Measurements from ENCODE around the gene RAD50. TPM values are rescaled to one million over a fixed set of nuclear protein-coding genes. Genes with fewer than 3 reads are reported as not detected.
A peak's percentile ranks its signal among the peaks of the same experiment; 100 is the strongest.

The RAD50 gene
- total RNA-seq, 1 donor from 2014 or later: 55.8 TPM

DNA sequence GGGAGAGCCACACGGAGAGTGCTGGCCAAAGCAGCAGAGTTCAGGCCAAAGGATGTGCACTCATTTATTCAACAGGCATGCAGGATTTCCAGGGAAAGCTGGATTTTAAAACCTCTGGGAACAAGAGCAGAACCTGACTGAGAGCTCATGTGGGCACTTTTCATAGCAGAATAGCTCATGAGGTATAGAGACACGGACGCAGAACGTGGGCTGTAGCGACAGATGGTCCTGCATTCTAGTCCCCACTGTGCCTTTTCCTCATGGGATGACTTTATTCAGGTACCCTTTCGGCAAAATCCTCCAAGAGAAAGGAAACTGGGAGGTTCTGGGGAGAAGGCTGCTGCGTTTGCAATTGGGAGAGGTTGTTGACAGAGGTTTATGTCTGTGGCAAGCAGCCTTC lies 122.4 kb downstream of the RAD50 start:
- Mint-ChIP-seq H3K27ac (no peak overlapping the region), H3K4me3 (ENCODE audit: low read depth) (no peak overlapping the region), H3K27me3 (ENCODE audit: low read depth) (no peaks in the 10 kb centered on the region), H3K36me3 (ENCODE audit: low read depth) (peaks cover 27% of the 10 kb centered on the region), H3K4me1 (ENCODE audit: low read depth) (peaks cover 28% of the 10 kb centered on the region), H3K9me3 (no peaks in the 10 kb centered on the region)
- intact Hi-C loops (cut with micrococcal nuclease): no loop called here
- DNase-seq (ENCODE audit: low spot score): no peak

DNA sequence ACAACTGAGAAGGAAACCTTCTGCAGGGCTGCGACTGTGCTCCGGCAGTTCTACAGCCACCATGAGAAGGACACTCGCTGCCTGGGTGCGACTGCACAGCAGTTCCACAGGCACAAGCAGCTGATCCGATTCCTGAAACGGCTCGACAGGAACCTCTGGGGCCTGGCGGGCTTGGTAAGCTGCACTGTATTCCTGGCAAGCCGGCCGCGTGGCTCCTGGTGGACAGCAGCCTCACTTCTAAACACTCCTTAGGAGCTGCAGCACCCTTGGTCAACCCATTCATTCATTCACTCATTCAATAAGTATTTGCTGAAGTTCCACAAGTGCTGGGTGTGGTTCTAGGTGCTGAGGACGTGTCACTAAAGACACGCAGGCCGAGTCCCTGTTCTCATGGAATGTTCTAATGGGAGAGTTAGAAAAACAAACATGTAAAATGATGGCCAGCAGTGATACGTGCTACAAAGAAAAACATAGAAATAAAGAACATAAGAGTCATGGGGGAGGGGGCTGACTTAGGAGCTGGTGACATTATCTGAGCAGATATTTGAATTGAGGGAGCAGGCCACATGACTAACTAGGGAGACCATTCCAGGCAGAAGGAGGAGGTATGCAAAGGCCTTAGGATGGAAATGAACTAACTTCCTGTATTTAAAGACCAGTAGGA lies 123.1 kb downstream of the RAD50 start:
- Mint-ChIP-seq H3K27ac (no peak overlapping the region), H3K4me1 (ENCODE audit: low read depth) (peaks cover 28% of the 10 kb centered on the region), H3K36me3 (ENCODE audit: low read depth) (peaks cover 27% of the 10 kb centered on the region), H3K4me3 (ENCODE audit: low read depth) (no peak overlapping the region), H3K27me3 (ENCODE audit: low read depth) (no peaks in the 10 kb centered on the region), H3K9me3 (no peaks in the 10 kb centered on the region)
- no peak for DNase-seq (ENCODE audit: low spot score)
- intact Hi-C loops (cut with micrococcal nuclease): no loop called here

DNA sequence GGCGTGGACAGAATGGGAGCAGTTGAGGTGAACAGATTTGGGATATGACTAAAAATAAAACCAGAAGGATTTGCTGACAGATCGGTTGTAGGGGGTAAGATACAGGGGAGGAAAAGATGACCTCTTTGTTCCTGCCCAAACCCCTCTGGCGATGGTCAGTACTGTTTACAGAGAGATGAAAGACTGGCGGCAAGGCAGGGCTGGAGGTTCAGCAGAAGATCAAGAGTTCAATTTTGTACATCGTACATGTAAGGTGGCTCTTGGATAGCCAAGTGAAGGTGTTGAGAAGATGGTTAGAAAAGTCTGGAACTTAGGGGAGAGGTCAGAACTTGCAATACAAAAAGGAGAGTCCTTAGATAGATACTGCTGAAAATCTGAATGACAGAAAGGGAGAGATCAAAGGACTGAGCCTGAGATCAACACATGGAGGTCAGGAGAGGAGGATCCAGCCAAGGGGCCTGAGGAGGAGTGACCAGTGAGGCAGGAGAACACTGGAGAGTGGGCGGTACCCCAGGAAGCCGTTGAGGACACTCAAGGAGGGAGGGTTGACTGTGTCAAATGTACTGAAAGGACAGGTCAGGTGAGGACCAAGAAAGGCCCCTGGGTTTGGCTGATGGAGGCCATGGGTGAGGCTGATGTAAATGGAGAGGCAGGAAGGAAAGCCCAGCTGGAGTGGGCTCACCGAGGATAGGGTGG lies 124.2 kb downstream of the RAD50 start:
- Mint-ChIP-seq H3K27me3 (ENCODE audit: low read depth) (no peaks in the 10 kb centered on the region), H3K36me3 (ENCODE audit: low read depth) (peaks cover 24% of the 10 kb centered on the region), H3K4me3 (ENCODE audit: low read depth) (no peak overlapping the region), H3K9me3 (no peaks in the 10 kb centered on the region), H3K27ac (peak overlapping the region; percentile 16), H3K4me1 (ENCODE audit: low read depth) (peaks cover 24% of the 10 kb centered on the region)
- no peak for DNase-seq (ENCODE audit: low spot score)
- intact Hi-C loops (cut with micrococcal nuclease): no loop called here

- intact Hi-C loops (cut with micrococcal nuclease): no loop called here
- H3K36me3 Mint-ChIP-seq (ENCODE audit: low read depth): peaks cover 23% of the 10 kb centered on the region
- H3K27ac Mint-ChIP-seq: no peak overlapping the region
- H3K9me3 Mint-ChIP-seq: no peaks in the 10 kb centered on the region
- H3K27me3 Mint-ChIP-seq (ENCODE audit: low read depth): no peaks in the 10 kb centered on the region
- H3K4me1 Mint-ChIP-seq (ENCODE audit: low read depth): peaks cover 21% of the 10 kb centered on the region
- DNase-seq (ENCODE audit: low spot score): no peak
- H3K4me3 Mint-ChIP-seq (ENCODE audit: low read depth): no peak overlapping the region
Observed at GRCh38 chr5:132681476-132681831, 124.7 kb downstream of the RAD50 start.

GRCh38 chr5:132681983-132682382 lies 125.2 kb downstream of the RAD50 start:
- no peaks in the 10 kb centered on the region for H3K27me3 Mint-ChIP-seq (ENCODE audit: low read depth)
- no peak overlapping the region for H3K27ac Mint-ChIP-seq
- H3K36me3 Mint-ChIP-seq (ENCODE audit: low read depth): peaks cover 22% of the 10 kb centered on the region
- H3K4me1 Mint-ChIP-seq (ENCODE audit: low read depth): peaks cover 17% of the 10 kb centered on the region
- H3K4me3 Mint-ChIP-seq (ENCODE audit: low read depth): no peak overlapping the region
- DNase-seq (ENCODE audit: low spot score): no peak
- intact Hi-C loops (cut with micrococcal nuclease): no loop called here
- no peaks in the 10 kb centered on the region for H3K9me3 Mint-ChIP-seq

DNA sequence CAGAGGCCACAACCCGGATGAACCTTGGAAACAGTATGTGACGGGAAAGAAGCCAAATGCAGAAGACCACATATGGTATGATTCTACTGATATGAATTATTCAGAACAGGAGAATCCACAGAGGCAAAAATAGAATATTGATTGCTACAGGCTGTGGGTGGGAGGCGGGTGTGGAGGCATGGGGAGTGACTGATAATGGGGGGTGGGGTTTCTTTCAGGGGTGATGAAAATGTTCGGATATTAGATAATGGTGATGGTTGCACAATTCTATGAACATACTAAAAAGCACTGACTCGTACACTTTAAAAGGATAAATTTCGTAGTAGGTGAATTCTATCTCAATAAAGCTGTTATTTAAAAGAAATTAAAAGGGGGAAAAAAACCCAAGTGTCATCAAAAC lies 127.7 kb downstream of the RAD50 start:
- H3K4me1 Mint-ChIP-seq (ENCODE audit: low read depth): peaks cover 35% of the 10 kb centered on the region
- intact Hi-C loops (cut with micrococcal nuclease): no loop called here

DNA sequence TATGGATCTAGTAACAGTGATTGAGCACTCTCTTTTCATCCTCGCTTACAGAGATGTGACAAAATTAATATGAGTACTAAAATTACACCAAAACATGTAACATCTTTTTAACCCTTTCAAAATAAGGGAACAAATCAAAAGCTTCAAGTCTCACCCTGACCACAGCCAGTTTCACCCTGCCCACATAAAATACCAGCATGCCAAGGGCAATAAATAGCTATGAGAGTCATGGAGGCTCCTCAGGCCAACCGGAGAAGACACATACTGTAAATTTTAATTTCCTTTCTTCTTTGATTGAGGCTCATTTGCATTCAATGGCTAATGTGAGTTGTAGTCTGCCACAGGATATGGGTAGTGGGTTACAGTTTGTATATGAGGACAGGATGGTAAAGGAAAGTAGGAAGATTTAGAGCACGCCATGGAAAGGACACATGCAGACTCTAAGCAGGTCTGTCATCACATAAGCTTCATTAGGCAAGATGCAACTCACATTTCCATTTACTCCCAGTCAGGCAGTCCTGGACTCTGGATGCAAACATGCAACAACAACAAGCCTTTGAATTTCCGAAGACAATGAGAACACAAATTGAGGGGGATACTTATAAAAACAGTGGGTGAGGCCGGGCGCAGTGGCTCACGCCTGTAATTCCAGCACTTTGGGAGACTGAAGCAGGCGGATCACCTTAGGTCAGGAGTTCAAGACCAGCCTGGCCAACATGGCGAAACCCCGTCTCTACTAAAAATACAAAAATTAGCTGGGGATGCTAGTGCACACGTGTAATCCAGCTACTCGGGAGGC lies 128.3 kb downstream of the RAD50 start:
- H3K27ac Mint-ChIP-seq: no peak overlapping the region
- H3K4me1 Mint-ChIP-seq (ENCODE audit: low read depth): peaks cover 38% of the 10 kb centered on the region
- intact Hi-C loops (cut with micrococcal nuclease): no loop called here
- peaks cover 1% of the 10 kb centered on the region for H3K27me3 Mint-ChIP-seq (ENCODE audit: low read depth)
- no peak for DNase-seq (ENCODE audit: low spot score)
- no peaks in the 10 kb centered on the region for H3K9me3 Mint-ChIP-seq
- H3K36me3 Mint-ChIP-seq (ENCODE audit: low read depth): peaks cover 33% of the 10 kb centered on the region
- H3K4me3 Mint-ChIP-seq (ENCODE audit: low read depth): no peak overlapping the region

More for the DNA sequence above, 127.7 kb downstream of the RAD50 start:
- H3K36me3 Mint-ChIP-seq (ENCODE audit: low read depth): peaks cover 36% of the 10 kb centered on the region
- H3K27me3 Mint-ChIP-seq (ENCODE audit: low read depth): peaks cover 1% of the 10 kb centered on the region
- DNase-seq (ENCODE audit: low spot score): no peak
- no peaks in the 10 kb centered on the region for H3K9me3 Mint-ChIP-seq
- H3K27ac Mint-ChIP-seq: no peak overlapping the region
- no peak overlapping the region for H3K4me3 Mint-ChIP-seq (ENCODE audit: low read depth)

- no peaks in the 10 kb centered on the region for H3K9me3 Mint-ChIP-seq
- H3K36me3 Mint-ChIP-seq (ENCODE audit: low read depth): peaks cover 25% of the 10 kb centered on the region
- H3K27me3 Mint-ChIP-seq (ENCODE audit: low read depth): peaks cover 1% of the 10 kb centered on the region
- intact Hi-C loops (cut with micrococcal nuclease): no loop called here
- no peak for DNase-seq (ENCODE audit: low spot score)
- no peak overlapping the region for H3K4me3 Mint-ChIP-seq (ENCODE audit: low read depth)
- H3K4me1 Mint-ChIP-seq (ENCODE audit: low read depth): peaks cover 38% of the 10 kb centered on the region
- H3K27ac Mint-ChIP-seq: no peak overlapping the region
Observed at GRCh38 chr5:132686193-132686592, 129.4 kb downstream of the RAD50 start.

- Mint-ChIP-seq H3K27ac (peak overlapping the region; percentile 68), H3K4me3 (ENCODE audit: low read depth) (no peak overlapping the region), H3K4me1 (ENCODE audit: low read depth) (peaks cover 45% of the 10 kb centered on the region), H3K27me3 (ENCODE audit: low read depth) (peaks cover 1% of the 10 kb centered on the region), H3K9me3 (peaks cover 2% of the 10 kb centered on the region), H3K36me3 (ENCODE audit: low read depth) (peaks cover 26% of the 10 kb centered on the region)
- intact Hi-C loops (cut with micrococcal nuclease): loop anchor here (1.0 to 2.0 kb wide), 7 partner anchors 14 to 159 kb away; partner anchors contain the start of gene IL13
- peak; percentile 44 for DNase-seq (ENCODE audit: low spot score)
Observed at GRCh38 chr5:132687995-132688394, 131.2 kb downstream of the RAD50 start.

GRCh38 chr5:132688536-132689339 lies 132.0 kb downstream of the RAD50 start:
- H3K4me3 Mint-ChIP-seq (ENCODE audit: low read depth): no peak overlapping the region
- no peak for DNase-seq (ENCODE audit: low spot score)

GRCh38 chr5:132689513-132689912 lies 132.7 kb downstream of the RAD50 start:
- Mint-ChIP-seq H3K4me1 (ENCODE audit: low read depth) (peaks cover 42% of the 10 kb centered on the region), H3K4me3 (ENCODE audit: low read depth) (no peak overlapping the region)

More at GRCh38 chr5:132688536-132689339, 132.0 kb downstream of the RAD50 start:
- H3K27ac Mint-ChIP-seq: peak overlapping the region; percentile 68
- peaks cover 45% of the 10 kb centered on the region for H3K4me1 Mint-ChIP-seq (ENCODE audit: low read depth)
- peaks cover 2% of the 10 kb centered on the region for H3K9me3 Mint-ChIP-seq
- peaks cover 1% of the 10 kb centered on the region for H3K27me3 Mint-ChIP-seq (ENCODE audit: low read depth)
- H3K36me3 Mint-ChIP-seq (ENCODE audit: low read depth): peaks cover 28% of the 10 kb centered on the region
- intact Hi-C loops (cut with micrococcal nuclease): loop anchor here (1.0 to 2.0 kb wide), 7 partner anchors 14 to 159 kb away; partner anchors contain the start of gene IL13

GRCh38 chr5:132690156-132690555 lies 133.4 kb downstream of the RAD50 start:
- Mint-ChIP-seq H3K27ac (no peak overlapping the region), H3K9me3 (peaks cover 2% of the 10 kb centered on the region), H3K27me3 (ENCODE audit: low read depth) (peaks cover 1% of the 10 kb centered on the region), H3K4me3 (ENCODE audit: low read depth) (no peak overlapping the region), H3K4me1 (ENCODE audit: low read depth) (peaks cover 37% of the 10 kb centered on the region), H3K36me3 (ENCODE audit: low read depth) (peaks cover 31% of the 10 kb centered on the region)
- no peak for DNase-seq (ENCODE audit: low spot score)
- intact Hi-C loops (cut with micrococcal nuclease): no loop called here

More at GRCh38 chr5:132689513-132689912, 132.7 kb downstream of the RAD50 start:
- intact Hi-C loops (cut with micrococcal nuclease): loop anchor here (2.0 kb wide), 2 partner anchors 31 to 45 kb away; partner anchors contain the start of gene IL13
- Mint-ChIP-seq H3K9me3 (peaks cover 2% of the 10 kb centered on the region), H3K27ac (peak overlapping the region; percentile 6), H3K27me3 (ENCODE audit: low read depth) (peaks cover 1% of the 10 kb centered on the region), H3K36me3 (ENCODE audit: low read depth) (peaks cover 31% of the 10 kb centered on the region)
- DNase-seq (ENCODE audit: low spot score): no peak

Data from activated T-helper 2 cell treated with anti-CD3 and anti-CD28 coated beads, Interferon-gamma antibody, Interleukin-2, Interleukin-4, amounts not matched to agents 10 μg/mL and 5 μg/mL and 100 μg/mL, durations not matched to agents 14 hours and 24 hours and 36 hours (primary cell).